Lung (tissue), 12 donors: ENCODE measurements around the gene OR6C75. TPM values are rescaled to one million over a fixed set of nuclear protein-coding genes. Genes with fewer than 3 reads are reported as not detected.
"Not testable (repeated sequence)": the region's sequence is repeated elsewhere in the genome, so short reads cannot be mapped to it uniquely, and the experiment has no call there.

ENCODE experiments used
- ATAC-seq: fragments of 200-7000 bp; cut with Tn5 transposase; one replicate; pipeline ENCODE4 v1.9.1; 2020; ENCODE audit warnings: moderate number of reproducible peaks; ENCODE audit not compliant: insufficient read depth, low FRiP score
- DNase-seq, 3 donors: peaks; one replicate each; pipeline ENCODE4 v3.0.0-alpha.2; 2013 to 2017
- H3K27ac ChIP-seq, 2 donors: one replicate each; pipeline ENCODE4 v1.5.1; 2013; ENCODE audit warnings: mild to moderate bottlenecking in 2 of 2, moderate library complexity in 2 of 2, control low read depth in 1 of 2, inconsistent platforms in 1 of 2, low read depth in 1 of 2, low read length in 1 of 2
- H3K27me3 ChIP-seq, 3 donors: one replicate each; pipeline ENCODE4 v1.5.1; 2013; ENCODE audit warnings: low read length in 2 of 3; ENCODE audit not compliant: control insufficient read depth in 3 of 3, insufficient read depth in 3 of 3
- H3K36me3 ChIP-seq, 4 donors: one replicate each; pipeline ENCODE4 v1.5.1; 2013; ENCODE audit warnings: low read length in 4 of 4, mild to moderate bottlenecking in 1 of 4, moderate library complexity in 1 of 4; ENCODE audit not compliant: control insufficient read depth in 4 of 4, insufficient read depth in 4 of 4
- H3K4me1 ChIP-seq, 5 donors: one replicate each; pipeline ENCODE4 v1.5.1; 2013; ENCODE audit warnings: low read length in 5 of 5, mild to moderate bottlenecking in 2 of 5, moderate library complexity in 1 of 5; ENCODE audit not compliant: control insufficient read depth in 5 of 5, insufficient read depth in 5 of 5
- H3K4me3 ChIP-seq: one replicate; pipeline ENCODE4 v1.5.1; 2013; ENCODE audit warnings: mild to moderate bottlenecking, control low read depth, moderate library complexity
- H3K9ac ChIP-seq, 2 donors: one replicate each; pipeline ENCODE4 v1.5.1; 2013; ENCODE audit warnings: low read length in 2 of 2, control low read depth in 1 of 2; ENCODE audit not compliant: insufficient read depth in 1 of 2
- H3K9me3 ChIP-seq, 4 donors: one replicate each; pipeline ENCODE4 v1.5.1; 2013; ENCODE audit warnings: low read length in 3 of 4, mild to moderate bottlenecking in 1 of 4, moderate library complexity in 1 of 4; ENCODE audit not compliant: control insufficient read depth in 4 of 4, insufficient read depth in 3 of 4
- CTCF ChIP-seq: IDR thresholded peaks from 2 replicates; pipeline ENCODE4 v1.5.1; 2012; ENCODE audit warnings: mild to moderate bottlenecking; ENCODE audit errors: control extremely low read depth, extremely low read depth
- WGBS, 2 donors: extraction: QIAGEN DNeasy Blood & Tissue Kit; methylation state at CpG; one replicate each; pipeline ENCODE4 v1.1.7; 2013; 5-methylcytosine and 5-hydroxymethylcytosine counted together
- polyA plus RNA-seq, 2 donors: library from polyadenylated mRNA; stranded (reverse); fragments of 200-250 nt; gene quantifications; one replicate each; pipeline ENCODE4 v1.2.1, GENCODE V29; 2013
- total RNA-seq, 2 donors: library from RNA; depleted of rRNA in 1 of 2; stranded (reverse); fragments of >200 nt in 1 of 2; gene quantifications; one replicate each; pipeline ENCODE4 v1.2.1, GENCODE V29; 2014 to 2021
- donor health status: control.
- donor health status: control.
- donor health status: Bipolar disorder and iron deficiency.
- donor health status: healthy.
- donor health status: DM: yes; HTN: yes; CAD: no.

Gene OR6C75
- total and polyA plus RNA-seq, 4 donors: not detected

GRCh38 chr12:55414396-55414823, 51.6 kb downstream of the OR6C75 start:
- not testable (repeated sequence) for H3K27ac ChIP-seq, H3K4me1 ChIP-seq, H3K36me3 ChIP-seq, H3K4me3 ChIP-seq, H3K9ac ChIP-seq, H3K27me3 ChIP-seq, H3K9me3 ChIP-seq
- ATAC-seq (peak; percentile 27), DNase-seq (peak in 2 of 3 donors; percentile 8 to 20)
- 57 to 70% methylated on average over 10 to 11 of the region's 11 CpGs for WGBS, 2 donors

DNA sequence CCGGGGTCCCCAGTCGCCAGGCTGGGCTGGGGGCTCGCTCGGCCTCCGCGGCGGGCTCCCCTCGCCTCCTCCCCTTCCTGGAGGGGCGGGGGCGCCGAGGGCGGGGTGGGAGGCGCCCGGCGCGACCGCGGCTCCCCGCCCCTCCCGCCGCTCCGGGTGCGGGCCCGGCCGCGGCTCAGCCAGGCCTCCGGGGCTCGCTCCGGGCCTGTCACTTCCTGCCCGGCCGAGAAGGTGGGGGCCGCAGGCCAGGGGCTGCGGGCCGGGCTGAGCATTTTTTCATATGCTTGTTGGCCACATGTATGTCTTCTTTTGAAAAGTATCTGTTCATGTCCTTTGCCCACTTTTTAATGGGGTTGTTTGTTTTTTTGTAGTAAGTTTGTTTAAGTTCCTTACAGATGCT, 52.1 kb downstream of the OR6C75 start:
- ATAC-seq: peak; percentile 82
- H3K36me3 ChIP-seq, H3K9me3 ChIP-seq, H3K4me1 ChIP-seq, H3K4me3 ChIP-seq, H3K27me3 ChIP-seq, H3K9ac ChIP-seq, H3K27ac ChIP-seq, DNase-seq: not testable (repeated sequence)
- WGBS, 2 donors: 8 to 27% methylated on average over 3 to 11 of the region's 34 CpGs

GRCh38 chr12:55416961-55417360, 54.2 kb downstream of the OR6C75 start:
- DNase-seq (no peak), ATAC-seq (no peak)
- Histone ChIP-seq H3K27me3 (no peaks in the 10 kb centered on the region), H3K9ac (no peak overlapping the region), H3K27ac (no peak overlapping the region), H3K4me3 (no peak overlapping the region), H3K9me3 (peaks cover 0 to 2% (median 0%) of the 10 kb centered on the region in 4 donors), H3K36me3 (no peaks in the 10 kb centered on the region), H3K4me1 (no peaks in the 10 kb centered on the region)
- no peak for TF ChIP-seq CTCF
- WGBS, 2 donors: 96 to 100% methylated on average over 1 of the region's 1 CpG

Other genes starting within 250 kb of the OR6C75 start
- not detected for gene OR9K2, start 236.6 kb upstream of the OR6C75 start, total RNA-seq
- not detected for gene OR9K2, start 236.6 kb upstream of the OR6C75 start, polyA plus RNA-seq
- gene OR10A7, start 141.9 kb upstream of the OR6C75 start, total RNA-seq: not detected
- not detected for gene OR10A7, start 141.9 kb upstream of the OR6C75 start, polyA plus RNA-seq
- gene OR6C74, start 118.4 kb upstream of the OR6C75 start, total RNA-seq: not detected
- gene OR6C74, start 118.4 kb upstream of the OR6C75 start, polyA plus RNA-seq: not detected
- gene OR6C6, start 66.4 kb upstream of the OR6C75 start, total RNA-seq: not detected
- not detected for gene OR6C6, start 66.4 kb upstream of the OR6C75 start, polyA plus RNA-seq
- gene OR6C1, start 48.6 kb upstream of the OR6C75 start, total RNA-seq: not detected
- not detected for gene OR6C1, start 48.6 kb upstream of the OR6C75 start, polyA plus RNA-seq
- not detected for gene OR6C3, start 32.2 kb upstream of the OR6C75 start, total RNA-seq
- gene OR6C3, start 32.2 kb upstream of the OR6C75 start, polyA plus RNA-seq: not detected
- not detected for gene OR6C65, start 37.6 kb downstream of the OR6C75 start, total RNA-seq
- gene OR6C65, start 37.6 kb downstream of the OR6C75 start, polyA plus RNA-seq: not detected
- not detected for gene OR6C76, start 63.3 kb downstream of the OR6C75 start, total RNA-seq
- not detected for gene OR6C76, start 63.3 kb downstream of the OR6C75 start, polyA plus RNA-seq
- gene OR6C2, start 81.1 kb downstream of the OR6C75 start, total RNA-seq: under 1 TPM in 1 of 2 donors, not detected in 1; 0.14 TPM
- gene OR6C2, start 81.1 kb downstream of the OR6C75 start, polyA plus RNA-seq: not detected
- gene OR6C70, start 107.2 kb downstream of the OR6C75 start, total RNA-seq: not detected
- not detected for gene OR6C70, start 107.2 kb downstream of the OR6C75 start, polyA plus RNA-seq
- not detected for gene OR6C68, start 129.4 kb downstream of the OR6C75 start, total RNA-seq
- not detected for gene OR6C68, start 129.4 kb downstream of the OR6C75 start, polyA plus RNA-seq
- not detected for gene OR6C4, start 186.6 kb downstream of the OR6C75 start, total RNA-seq
- gene OR6C4, start 186.6 kb downstream of the OR6C75 start, polyA plus RNA-seq: not detected
- gene OR2AP1, start 209.5 kb downstream of the OR6C75 start, total RNA-seq: not detected
- gene OR2AP1, start 209.5 kb downstream of the OR6C75 start, polyA plus RNA-seq: not detected